ENCODE measurements around the gene TIAM2.

GRCh38 chr6:155003476-155003875 lies 8.4 kb downstream of the TIAM2 start:
- no peak for TF ChIP-seq CTCF (IDR thresholded peaks at IDR 0.05)
- TF ChIP-seq EP300 (IDR thresholded peaks at IDR 0.05): no peak
- no peak for TF ChIP-seq POLR2A (IDR thresholded peaks at IDR 0.05)
- TF ChIP-seq POLR2AphosphoS5 (IDR thresholded peaks at IDR 0.05): no peak

Measured in sigmoid colon (tissue), 4 donors.